Stimulated activated CD8-positive, alpha-beta memory T cell treated with anti-CD3 and anti-CD28 coated beads, Interleukin-4, amount 100 ng/mL, for 4 hours (primary cell): ENCODE measurements around the gene PRR13.
"Not testable (repeated sequence)": the region's sequence is repeated elsewhere in the genome, so short reads cannot be mapped to it uniquely, and the experiment has no call there.

ENCODE experiments used
- DNase-seq, 2 donors: peaks; one replicate each; pipeline ENCODE4 v3.0.0-alpha.2; 2020; ENCODE audit warnings: low read depth in 2 of 2, low spot score in 1 of 2

Gene PRR13

GRCh38 chr12:53441040-53441833 lies at the start of gene PRR13:
Gene PRR13, plus strand, starts transcription at chr12:53441734. Its CDS starts 981 bp downstream, at chr12:53442715.
- peak; percentile 96 to 97 for DNase-seq

GRCh38 chr12:53399896-53400295 lies 41.6 kb upstream of the PRR13 start:
- DNase-seq = no peak

- DNase-seq = not testable (repeated sequence)
Measured at GRCh38 chr12:53402351-53402750, 39.2 kb upstream of the PRR13 start.

- DNase-seq = no peak
Measured at GRCh38 chr12:53402871-53403270, 38.7 kb upstream of the PRR13 start.

- no peak for DNase-seq
Measured at GRCh38 chr12:53410951-53411350, 30.6 kb upstream of the PRR13 start.

GRCh38 chr12:53413485-53414204 lies 27.9 kb upstream of the PRR13 start:
- no peak for DNase-seq

GRCh38 chr12:53414756-53415417 lies 26.6 kb upstream of the PRR13 start:
- no peak for DNase-seq

GRCh38 chr12:53415752-53416389 lies 25.7 kb upstream of the PRR13 start:
- DNase-seq = not testable (repeated sequence)

GRCh38 chr12:53417291-53417816 lies 24.2 kb upstream of the PRR13 start:
- DNase-seq = not testable (repeated sequence)

GRCh38 chr12:53418221-53418620 lies 23.3 kb upstream of the PRR13 start:
- no peak for DNase-seq

- DNase-seq = no peak
Measured at GRCh38 chr12:53419756-53420155, 21.8 kb upstream of the PRR13 start.

- not testable (repeated sequence) for DNase-seq
Measured at GRCh38 chr12:53422247-53422646, 19.3 kb upstream of the PRR13 start.

- DNase-seq = no peak
Measured at GRCh38 chr12:53423597-53423996, 17.9 kb upstream of the PRR13 start, which contains the start of gene AMHR2. Gene AMHR2, plus strand, starts transcription at chr12:53423855. Its CDS starts 80 bp downstream, at chr12:53423935.

- DNase-seq = no peak
Measured at GRCh38 chr12:53424626-53425514, 16.7 kb upstream of the PRR13 start.

GRCh38 chr12:53425515-53426150 lies 15.9 kb upstream of the PRR13 start:
- no peak for DNase-seq

GRCh38 chr12:53427905-53428594 lies 13.5 kb upstream of the PRR13 start:
- DNase-seq = peak in 1 of 2 donors; percentile 2

- DNase-seq = no peak
Measured at GRCh38 chr12:53428741-53429140, 12.8 kb upstream of the PRR13 start.

GRCh38 chr12:53430116-53430515 lies 11.4 kb upstream of the PRR13 start:
- DNase-seq = no peak

GRCh38 chr12:53431187-53431586 lies 10.3 kb upstream of the PRR13 start:
- no peak for DNase-seq
